GM12878 (cell line): ENCODE measurements around the gene RUFY4.

Experiments
- EP300 ChIP-seq, 2 experiments: fragments of 150-350 bp in 1 of 2; IDR thresholded peaks; 2 replicates each; pipeline ENCODE4 v1.6.1; 2011 to 2012; ENCODE audit warnings: low read depth in 2 of 2, low read length in 2 of 2, borderline replicate concordance in 1 of 2, improper control_type of control experiment in 1 of 2, inconsistent platforms in 1 of 2; ENCODE audit not compliant: control insufficient read depth in 1 of 2
- MXI1 ChIP-seq: fragments of 150-350 bp; IDR thresholded peaks from 2 replicates; pipeline ENCODE4 v1.6.1; 2011; ENCODE audit warnings: low read depth, mild to moderate bottlenecking, inconsistent platforms, low read length, improper control_type of control experiment
- NFIC ChIP-seq: IDR thresholded peaks from 2 replicates; pipeline ENCODE4 v1.6.1; 2012; ENCODE audit warnings: low read depth, mild to moderate bottlenecking, inconsistent platforms, low read length, moderate library complexity
- POLR2AphosphoS2 ChIP-seq: IDR thresholded peaks from 2 replicates; pipeline ENCODE4 v1.6.1; 2011; ENCODE audit warnings: low read depth, mild to moderate bottlenecking, low read length, improper control_type of control experiment, moderate library complexity
- POU2F2 ChIP-seq: IDR thresholded peaks from 3 replicates; pipeline ENCODE4 v1.6.1; 2011; ENCODE audit warnings: low read depth, mild to moderate bottlenecking, low read length, borderline replicate concordance
- RFX5 ChIP-seq: IDR thresholded peaks from 2 replicates; pipeline ENCODE4 v1.6.1; 2011; ENCODE audit warnings: low read depth, low read length, improper control_type of control experiment
- SMAD1 ChIP-seq: fragments of 450-650 bp; IDR thresholded peaks from 2 replicates; pipeline ENCODE4 v1.6.1; 2018; ENCODE audit warnings: mild to moderate bottlenecking, low read depth; ENCODE audit not compliant: partially characterized antibody
- SP1 ChIP-seq: IDR thresholded peaks from one replicate; pipeline ENCODE4 v1.6.1; 2011; ENCODE audit warnings: low read depth, low read length
- SPI1 ChIP-seq: IDR thresholded peaks from 2 replicates; pipeline ENCODE4 v1.6.1; 2011; ENCODE audit warnings: low read depth, mild to moderate bottlenecking, low read length, moderate library complexity, borderline replicate concordance; ENCODE audit not compliant: insufficient read depth
- TF ChIP-seq, protein P1 (sequence below), 3 experiments: IDR thresholded peaks in 2 of 3; conservative IDR thresholded peaks in 1 of 3; 2 replicates each; pipeline ENCODE4 v1.5.1; 2011; ENCODE audit warnings: low read depth in 3 of 3, low read length in 3 of 3, mild to moderate bottlenecking in 3 of 3, control low read depth in 2 of 3, moderate library complexity in 2 of 3, inconsistent platforms in 1 of 3, mixed read lengths in 1 of 3; ENCODE audit not compliant: control insufficient read depth in 2 of 3, insufficient read depth in 1 of 3; ENCODE audit errors: extremely low read depth in 1 of 3
- TF ChIP-seq, protein P2 (sequence below): IDR thresholded peaks from 2 replicates; pipeline ENCODE4 v1.6.1; 2012; ENCODE audit warnings: low read depth, low read length, improper control_type of control experiment

DNA sequence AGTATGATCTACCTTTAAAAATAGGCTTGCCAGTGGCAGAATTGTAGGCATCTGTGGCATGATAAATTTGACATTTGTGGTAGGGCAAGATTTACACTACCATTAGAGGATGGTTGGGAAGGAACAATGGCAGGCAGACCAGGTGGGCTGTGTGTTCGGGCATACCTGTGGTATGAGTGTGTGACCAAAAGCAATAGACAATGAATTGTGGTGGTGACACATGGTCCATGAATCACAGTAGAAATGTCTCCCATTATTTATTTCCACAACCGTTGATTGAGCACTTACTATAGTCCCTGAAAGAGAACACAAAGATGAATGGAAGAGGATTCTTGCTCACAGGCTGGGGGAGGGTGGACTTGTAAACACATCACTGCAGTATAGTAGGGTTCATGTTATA is 29.9 kb upstream of the RUFY4 start:
- TF ChIP-seq SP1, result no peak
- no peak for TF ChIP-seq NFIC
- no peak for TF ChIP-seq EP300 (IDR thresholded peaks at IDR 0.05; ENCODE audit: borderline replicate concordance in 1 of 2, control insufficient read depth in 1 of 2, low read depth in 2 of 2, low read length in 2 of 2)
- TF ChIP-seq, protein P1, sequence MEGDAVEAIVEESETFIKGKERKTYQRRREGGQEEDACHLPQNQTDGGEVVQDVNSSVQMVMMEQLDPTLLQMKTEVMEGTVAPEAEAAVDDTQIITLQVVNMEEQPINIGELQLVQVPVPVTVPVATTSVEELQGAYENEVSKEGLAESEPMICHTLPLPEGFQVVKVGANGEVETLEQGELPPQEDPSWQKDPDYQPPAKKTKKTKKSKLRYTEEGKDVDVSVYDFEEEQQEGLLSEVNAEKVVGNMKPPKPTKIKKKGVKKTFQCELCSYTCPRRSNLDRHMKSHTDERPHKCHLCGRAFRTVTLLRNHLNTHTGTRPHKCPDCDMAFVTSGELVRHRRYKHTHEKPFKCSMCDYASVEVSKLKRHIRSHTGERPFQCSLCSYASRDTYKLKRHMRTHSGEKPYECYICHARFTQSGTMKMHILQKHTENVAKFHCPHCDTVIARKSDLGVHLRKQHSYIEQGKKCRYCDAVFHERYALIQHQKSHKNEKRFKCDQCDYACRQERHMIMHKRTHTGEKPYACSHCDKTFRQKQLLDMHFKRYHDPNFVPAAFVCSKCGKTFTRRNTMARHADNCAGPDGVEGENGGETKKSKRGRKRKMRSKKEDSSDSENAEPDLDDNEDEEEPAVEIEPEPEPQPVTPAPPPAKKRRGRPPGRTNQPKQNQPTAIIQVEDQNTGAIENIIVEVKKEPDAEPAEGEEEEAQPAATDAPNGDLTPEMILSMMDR (IDR thresholded peaks at IDR 0.05 in 2 of 3, conservative IDR thresholded peaks at IDR 0.05 in 1 of 3; ENCODE audit: control insufficient read depth in 2 of 3, extremely low read depth in 1 of 3, insufficient read depth in 1 of 3, low read depth in 3 of 3, low read length in 3 of 3), result no peak
- TF ChIP-seq POLR2AphosphoS2, result no peak
- TF ChIP-seq SMAD1, result no peak
- TF ChIP-seq, protein P2, sequence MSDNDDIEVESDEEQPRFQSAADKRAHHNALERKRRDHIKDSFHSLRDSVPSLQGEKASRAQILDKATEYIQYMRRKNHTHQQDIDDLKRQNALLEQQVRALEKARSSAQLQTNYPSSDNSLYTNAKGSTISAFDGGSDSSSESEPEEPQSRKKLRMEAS, result no peak
- no peak for TF ChIP-seq RFX5
- TF ChIP-seq SPI1, result no peak
- TF ChIP-seq MXI1, result no peak
- no peak for TF ChIP-seq POU2F2
